CD14-positive monocyte (primary cell): Measurements from ENCODE around the gene SHROOM4. TPM values are rescaled to one million over a fixed set of nuclear protein-coding genes. Genes with fewer than 3 reads are reported as not detected.

Source experiments
- DNase-seq, 3 donors: peaks; one replicate each; pipeline ENCODE4 v3.0.0-alpha.2; 2011 to 2022
- H2AFZ ChIP-seq: 2 replicates; pipeline ENCODE4 v1.6.0; 2012; ENCODE audit warnings: mild to moderate bottlenecking, low read depth, low read length, inconsistent platforms; ENCODE audit not compliant: insufficient read depth, poor library complexity, severe bottlenecking
- H3K27ac ChIP-seq, 2 donors: 1 replicate in 1 of 2; 2 replicates in 1 of 2; pipeline ENCODE4 v1.5.1; 2012 to 2013; ENCODE audit warnings: low read length in 2 of 2, control low read depth in 1 of 2, inconsistent platforms in 1 of 2, low read depth in 1 of 2, mild to moderate bottlenecking in 1 of 2
- H3K27me3 ChIP-seq, 2 donors: one replicate each; pipeline versions ENCODE4 v1.6.0 to v1.6.1; 2011 to 2013; ENCODE audit warnings: low read length in 2 of 2; ENCODE audit not compliant: control insufficient read depth in 2 of 2, insufficient read depth in 2 of 2
- H3K36me3 ChIP-seq, 2 donors: replicated peaks in 1 of 2; 1 replicate in 1 of 2; 2 replicates in 1 of 2; pipeline versions ENCODE4 v1.5.1 to v1.6.1; 2012 to 2013; ENCODE audit warnings: low read length in 2 of 2, control low read depth in 1 of 2, inconsistent platforms in 1 of 2, mild to moderate bottlenecking in 1 of 2; ENCODE audit not compliant: insufficient read depth in 2 of 2, control insufficient read depth in 1 of 2
- H3K4me1 ChIP-seq, 2 donors: 1 replicate in 1 of 2; 2 replicates in 1 of 2; pipeline versions ENCODE4 v1.5.1 to v1.6.1; 2012 to 2013; ENCODE audit warnings: low read length in 2 of 2, control low read depth in 1 of 2, inconsistent platforms in 1 of 2, mild to moderate bottlenecking in 1 of 2, moderate library complexity in 1 of 2; ENCODE audit not compliant: insufficient read depth in 2 of 2, control insufficient read depth in 1 of 2
- H3K4me2 ChIP-seq: replicated peaks from 2 replicates; pipeline ENCODE3; 2012; ENCODE audit warnings: low read length, moderate library complexity, mild to moderate bottlenecking; ENCODE audit not compliant: poor library complexity, severe bottlenecking; ENCODE audit errors: extremely low read depth
- H3K4me3 ChIP-seq, 3 experiments: fragments of 200-600 bp in 1 of 3; sonication (generic) in 1 of 3; replicated peaks in 1 of 3; 1 replicate in 2 of 3; 2 replicates in 1 of 3; pipeline ENCODE4 v1.5.1; 2011 to 2013; ENCODE audit warnings: low read length in 3 of 3, mild to moderate bottlenecking in 3 of 3, control low read depth in 2 of 3, low read depth in 2 of 3, inconsistent platforms in 1 of 3, moderate library complexity in 1 of 3
- H3K79me2 ChIP-seq: 2 replicates; pipeline ENCODE4 v1.6.0; 2012; ENCODE audit warnings: mild to moderate bottlenecking, control low read depth, inconsistent platforms, low read length, moderate library complexity; ENCODE audit not compliant: insufficient read depth
- H3K9ac ChIP-seq: 2 replicates; pipeline ENCODE4 v1.6.0; 2017; ENCODE audit warnings: low read length, mild to moderate bottlenecking; ENCODE audit not compliant: insufficient read depth, poor library complexity, severe bottlenecking
- H3K9me3 ChIP-seq, 2 donors: replicated peaks in 1 of 2; 1 replicate in 1 of 2; 2 replicates in 1 of 2; pipeline versions ENCODE4 v1.5.1 to v1.6.1; 2012 to 2013; ENCODE audit warnings: low read length in 2 of 2, control low read depth in 1 of 2; ENCODE audit not compliant: control insufficient read depth in 1 of 2, insufficient read depth in 1 of 2
- H4K20me1 ChIP-seq: 2 replicates; pipeline ENCODE4 v1.6.0; 2012; ENCODE audit warnings: mild to moderate bottlenecking, low read length, control low read depth, moderate library complexity; ENCODE audit not compliant: insufficient read depth
- H3K27ac Mint-ChIP-seq, 7 donors: one replicate each; pipeline ENCODE4 v1.8.0; 2020; ENCODE audit warnings: mild to moderate bottlenecking in 7 of 7, mixed read lengths in 7 of 7, moderate library complexity in 6 of 7, inconsistent platforms in 2 of 7
- H3K27me3 Mint-ChIP-seq, 3 donors: one replicate each; pipeline ENCODE4 v1.8.0; 2021 to 2022; ENCODE audit warnings: low read depth in 3 of 3, mild to moderate bottlenecking in 3 of 3, mixed read lengths in 3 of 3, moderate library complexity in 3 of 3, inconsistent platforms in 1 of 3
- H3K36me3 Mint-ChIP-seq, 2 donors: one replicate each; pipeline ENCODE4 v1.8.0; 2020; ENCODE audit warnings: mixed read lengths in 2 of 2, inconsistent platforms in 1 of 2, mild to moderate bottlenecking in 1 of 2
- H3K4me1 Mint-ChIP-seq: one replicate; pipeline ENCODE4 v1.8.0; 2020; ENCODE audit warnings: mild to moderate bottlenecking, mixed read lengths
- H3K4me3 Mint-ChIP-seq, 2 donors: one replicate each; pipeline ENCODE4 v1.8.0; 2020; ENCODE audit warnings: mild to moderate bottlenecking in 2 of 2, mixed read lengths in 2 of 2, moderate library complexity in 1 of 2
- H3K9me3 Mint-ChIP-seq, 7 donors: one replicate each; pipeline ENCODE4 v1.8.0; 2020 to 2022; ENCODE audit warnings: mixed read lengths in 7 of 7, mild to moderate bottlenecking in 6 of 7, moderate library complexity in 6 of 7, inconsistent platforms in 2 of 7
- CTCF ChIP-seq: fragments of 200-600 bp; IDR thresholded peaks from one replicate; pipeline ENCODE4 v1.8.0; 2022; ENCODE audit warnings: antibody characterized with exemption, mild to moderate bottlenecking
- WGBS: methylation state at CpG from one replicate; pipeline ENCODE4 v1.1.5; 2013; ENCODE audit warnings: missing lambda C conversion rate; ENCODE audit not compliant: insufficient coverage; 5-methylcytosine and 5-hydroxymethylcytosine counted together
- intact Hi-C, 2 donors: fragments of 100-400 bp; cut with micrococcal nuclease; formaldehyde crosslinking; loops; one replicate each; pipeline versions ENCODE4 v1.15.0 to v1.15.1; 2023
- polyA plus RNA-seq, 3 donors: library from polyadenylated mRNA; depleted of rRNA in 1 of 3; unstranded in 2 of 3; stranded (reverse) in 1 of 3; fragments of 300-500 nt in 2 of 3; fragments of >200 nt in 1 of 3; fragmentation: Illumina TruSeq in 2 of 3; gene quantifications; 1 replicate in 2 of 3; 2 replicates in 1 of 3; pipeline ENCODE4 v1.2.3, GENCODE V29; 2012 to 2021

SHROOM4 gene
- polyA plus RNA-seq, 3 donors, result under 0.01 TPM; not detected in 2

GRCh38 chrX:50581405-50581804, 232.6 kb downstream of the SHROOM4 start:
- H3K36me3 ChIP-seq, result no peaks in the 10 kb centered on the region
- H3K4me2 ChIP-seq, result no peak overlapping the region
- Mint-ChIP-seq H3K27me3 (peaks cover 0 to 6% (median 2%) of the 10 kb centered on the region in 3 donors), H3K4me1 (peaks cover under 1% of the 10 kb centered on the region), H3K27ac (no peak overlapping the region), H3K9me3 (peaks cover 0 to 2% (median 0%) of the 10 kb centered on the region in 7 donors), H3K36me3 (no peaks in the 10 kb centered on the region), H3K4me3 (peak overlapping the region in 1 of 2 donors; percentile 30)
- whole genome bisulfite sequencing, result no CpG with 5 or more reads among the region's 1 CpG
- intact Hi-C loops, result loop anchor here (5.0 to 10.0 kb wide), 2 partner anchors 664 to 667 kb away; no protein-coding TSS in a partner anchor
- H3K27ac ChIP-seq, result no peak overlapping the region
- H3K79me2 ChIP-seq, result no peaks in the 10 kb centered on the region
- H4K20me1 ChIP-seq, result no peaks in the 10 kb centered on the region
- no peak overlapping the region for H3K4me3 ChIP-seq
- H2AFZ ChIP-seq, result no peak overlapping the region
- H3K9ac ChIP-seq, result no peak overlapping the region
- H3K27me3 ChIP-seq, result peaks cover 0 to 3% of the 10 kb centered on the region in 2 donors
- TF ChIP-seq CTCF, result no peak
- no peak for DNase-seq
- H3K4me1 ChIP-seq, result no peaks in the 10 kb centered on the region
- H3K9me3 ChIP-seq, result no peaks in the 10 kb centered on the region

DNA sequence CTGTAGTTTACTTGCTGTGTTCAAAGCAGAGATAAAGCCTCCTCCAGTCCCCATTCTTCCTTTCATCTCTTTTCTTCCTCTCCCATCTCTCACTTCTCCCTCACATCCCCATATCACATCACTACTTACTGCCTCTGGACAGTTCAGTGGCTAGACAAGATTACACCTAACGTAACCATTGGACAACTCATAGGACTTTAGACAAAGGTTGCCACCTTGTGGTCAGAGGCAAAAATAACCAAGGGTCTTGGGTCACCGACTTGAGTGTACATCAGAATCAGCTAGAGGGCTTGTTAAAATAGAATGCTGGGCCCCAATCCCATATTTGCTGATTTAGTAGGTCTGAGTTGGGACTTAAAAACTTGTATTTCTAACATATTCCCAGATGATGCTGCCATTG, 234.0 kb downstream of the SHROOM4 start:
- Histone ChIP-seq H3K4me2 (no peak overlapping the region), H3K9ac (no peak overlapping the region), H3K27me3 (no peaks in the 10 kb centered on the region), H3K79me2 (no peaks in the 10 kb centered on the region), H3K36me3 (no peaks in the 10 kb centered on the region), H3K9me3 (no peaks in the 10 kb centered on the region), H3K4me3 (no peak overlapping the region), H2AFZ (no peak overlapping the region), H3K4me1 (no peaks in the 10 kb centered on the region), H3K27ac (no peak overlapping the region), H4K20me1 (no peaks in the 10 kb centered on the region)
- Mint-ChIP-seq H3K9me3 (peaks cover 0 to 2% (median 0%) of the 10 kb centered on the region in 7 donors), H3K36me3 (no peaks in the 10 kb centered on the region), H3K27me3 (peaks cover 0 to 6% (median 0%) of the 10 kb centered on the region in 3 donors), H3K4me3 (no peak overlapping the region), H3K27ac (no peak overlapping the region), H3K4me1 (peaks cover 1% of the 10 kb centered on the region)
- peak; percentile 15 to 52 (median 41) for DNase-seq
- WGBS, result 0% methylated on average over 1 of the region's 2 CpGs
- intact Hi-C loops, result loop anchor here (5.0 to 10.0 kb wide), 2 partner anchors 663 to 665 kb away; no protein-coding TSS in a partner anchor
- TF ChIP-seq CTCF, result peak; percentile 65
